HG02642 (cell line): ENCODE measurements around the gene EFNA4.

Experiments used
- ATAC-seq: cut with Tn5 transposase; IDR thresholded peaks from one replicate; pipeline ENCODE4 v1.9.1; 2021; ENCODE audit warnings: mild to moderate bottlenecking; ENCODE audit not compliant: unreplicated experiment, poor library complexity

Gene EFNA4

DNA sequence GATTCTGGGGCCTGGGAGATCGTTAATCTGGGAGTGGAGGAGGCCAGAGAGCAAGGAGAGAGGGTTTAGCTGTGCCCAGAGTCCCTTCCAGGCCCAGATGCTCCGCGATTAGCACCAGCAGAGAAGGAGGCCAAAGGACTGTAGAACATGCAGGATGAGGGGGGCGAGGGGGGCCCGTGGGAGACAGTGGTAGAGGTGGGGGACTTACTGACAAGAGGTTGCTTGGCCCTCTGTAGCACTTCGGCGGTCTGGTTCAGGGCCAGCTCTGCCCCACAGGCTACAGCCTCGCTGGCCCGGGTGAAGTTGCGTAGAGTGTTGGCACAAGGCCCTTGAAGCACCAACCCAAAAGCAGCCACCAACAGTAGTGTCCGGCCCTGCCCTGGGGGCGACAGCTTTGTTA lies 30.7 kb upstream of the EFNA4 start:
- no peak for ATAC-seq

DNA sequence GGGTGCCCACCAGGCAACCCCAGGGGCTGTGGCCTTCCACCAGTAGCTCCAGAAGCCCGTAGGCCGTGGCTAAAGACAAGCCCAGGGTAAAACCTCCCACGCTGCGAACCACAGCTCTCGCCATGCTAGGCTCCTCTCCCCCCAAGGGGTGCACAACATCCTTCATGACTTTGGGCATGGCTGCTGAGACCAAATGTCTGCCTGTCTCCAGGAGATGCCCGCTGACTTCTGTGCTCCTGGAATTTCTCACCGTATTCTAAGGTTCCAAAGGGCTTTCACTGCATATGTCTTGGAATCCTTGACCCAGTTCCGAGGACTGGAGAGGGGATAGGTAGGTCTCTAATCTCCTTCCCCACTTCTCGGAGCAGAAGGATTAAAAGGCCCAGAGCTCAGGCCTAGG lies 30.0 kb upstream of the EFNA4 start, which contains the start of the genes DCST1 and DCST2:
Gene DCST1 (plus strand): TSS at position 301 of the 400 bp plus-strand sequence. CDS start 213 bp downstream, outside the sequence.
Gene DCST2 (minus strand): TSS at position 258 of the 400 bp plus-strand sequence. CDS start 80 bp downstream, at position 178.
- no peak for ATAC-seq

DNA sequence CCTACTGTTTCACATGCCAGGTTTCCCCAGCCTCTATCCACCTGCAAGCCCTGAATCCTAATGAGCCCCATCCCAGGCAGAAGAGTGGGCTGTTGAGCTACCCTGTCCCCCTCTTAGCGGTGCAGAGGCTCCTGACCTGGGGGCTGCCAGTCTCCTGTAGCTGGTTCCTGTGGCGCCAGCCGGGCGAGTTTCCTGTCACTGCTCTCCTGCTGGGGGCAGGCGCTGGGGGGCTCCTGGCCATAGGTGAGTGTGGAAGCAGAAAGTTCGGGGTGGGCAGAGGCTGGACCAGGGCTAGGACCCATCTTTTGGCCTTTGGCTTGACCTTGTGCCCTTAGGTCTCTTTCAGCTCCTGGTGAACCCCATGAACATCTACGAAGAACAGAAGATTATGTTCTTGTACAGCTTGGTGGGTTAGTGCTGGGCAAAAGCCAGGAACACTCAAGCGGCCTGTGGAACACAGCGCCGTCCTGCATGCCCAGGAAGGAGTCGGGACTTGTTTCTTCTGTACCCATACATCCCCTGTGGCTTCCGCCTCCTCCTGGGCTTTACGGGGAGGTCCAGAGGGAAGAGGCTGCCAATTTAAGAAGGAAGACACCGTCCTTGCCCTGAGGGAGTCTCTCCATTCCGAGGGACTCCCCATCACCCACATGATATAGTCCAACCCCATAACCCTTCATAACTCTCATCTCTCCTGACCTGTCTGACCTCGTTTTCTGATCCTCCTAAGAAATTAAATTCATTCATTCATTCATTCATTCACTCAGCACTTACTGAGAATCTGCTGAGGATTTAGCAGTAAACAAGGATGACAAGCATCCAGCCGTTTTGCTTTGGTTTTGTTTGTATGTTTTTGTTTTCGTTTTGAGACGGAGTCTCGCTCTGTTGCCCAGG lies 29.0 kb upstream of the EFNA4 start:
- ATAC-seq, result no peak

DNA sequence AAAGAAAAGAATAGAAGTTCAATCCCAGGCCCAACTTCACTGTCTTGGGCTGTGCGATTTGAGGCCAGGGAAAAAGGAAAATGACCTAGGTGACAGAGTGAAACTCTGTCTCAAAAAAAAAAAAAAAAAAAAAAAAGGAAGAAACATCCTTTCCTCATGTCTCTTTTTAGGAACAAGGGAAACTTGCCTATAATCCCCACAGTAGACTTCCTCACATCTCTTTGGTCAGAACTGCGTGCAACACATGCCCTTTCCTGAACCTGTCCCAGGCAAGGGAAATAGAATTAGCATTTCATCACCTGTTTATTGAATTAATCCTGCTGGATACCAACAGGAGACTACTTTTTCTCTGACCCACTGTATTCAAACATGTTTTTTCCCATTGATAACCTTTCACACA lies 27.6 kb upstream of the EFNA4 start:
- no peak for ATAC-seq

DNA sequence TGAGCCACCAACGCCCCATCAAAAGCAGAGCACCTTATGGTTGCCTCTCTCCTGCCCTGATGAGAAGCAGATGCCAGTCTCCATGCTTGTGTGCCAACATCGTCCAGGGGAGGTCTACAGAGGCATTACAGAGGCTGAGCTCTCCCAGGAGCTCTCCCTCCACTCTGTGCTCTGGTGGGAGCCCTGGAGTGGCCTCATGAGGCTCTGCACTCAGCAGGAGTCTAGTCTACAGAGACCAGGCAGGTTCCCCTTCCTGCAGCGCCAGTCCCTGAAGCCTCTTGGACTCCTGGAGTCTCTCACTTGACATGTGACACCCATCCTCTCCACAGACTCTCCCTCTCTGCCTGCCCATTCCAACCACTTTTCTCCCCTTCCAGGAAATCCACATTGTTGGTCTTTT lies 26.5 kb upstream of the EFNA4 start:
- no peak for ATAC-seq

DNA sequence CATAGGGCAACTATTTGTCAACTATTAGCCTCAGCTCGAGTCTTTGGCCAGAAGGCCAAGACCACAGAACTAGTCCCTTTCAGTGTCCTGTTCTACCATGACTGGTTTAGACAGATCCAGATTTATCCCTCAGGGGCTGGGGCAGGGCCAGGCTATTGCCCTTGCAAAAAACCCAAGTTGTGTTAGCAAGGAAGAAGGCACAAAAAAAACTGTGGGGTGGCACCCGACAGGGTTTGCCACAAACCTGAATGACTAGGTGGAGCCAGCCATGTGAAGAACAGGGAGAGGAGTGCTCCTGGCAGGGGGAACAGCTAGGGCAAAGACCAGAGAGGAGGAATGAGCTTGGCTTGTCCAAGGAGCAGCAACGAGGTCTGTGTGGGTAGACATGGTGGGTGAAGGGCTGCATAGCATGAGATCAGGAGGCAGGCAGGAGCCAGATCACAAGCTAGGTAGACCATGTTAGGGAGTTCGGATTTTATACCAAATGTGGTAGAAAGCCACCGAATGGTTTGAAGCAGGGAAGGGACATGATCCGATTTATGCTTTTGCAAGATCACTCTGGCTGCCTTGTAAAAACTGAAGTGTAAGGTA lies 25.6 kb upstream of the EFNA4 start:
- no peak for ATAC-seq

DNA sequence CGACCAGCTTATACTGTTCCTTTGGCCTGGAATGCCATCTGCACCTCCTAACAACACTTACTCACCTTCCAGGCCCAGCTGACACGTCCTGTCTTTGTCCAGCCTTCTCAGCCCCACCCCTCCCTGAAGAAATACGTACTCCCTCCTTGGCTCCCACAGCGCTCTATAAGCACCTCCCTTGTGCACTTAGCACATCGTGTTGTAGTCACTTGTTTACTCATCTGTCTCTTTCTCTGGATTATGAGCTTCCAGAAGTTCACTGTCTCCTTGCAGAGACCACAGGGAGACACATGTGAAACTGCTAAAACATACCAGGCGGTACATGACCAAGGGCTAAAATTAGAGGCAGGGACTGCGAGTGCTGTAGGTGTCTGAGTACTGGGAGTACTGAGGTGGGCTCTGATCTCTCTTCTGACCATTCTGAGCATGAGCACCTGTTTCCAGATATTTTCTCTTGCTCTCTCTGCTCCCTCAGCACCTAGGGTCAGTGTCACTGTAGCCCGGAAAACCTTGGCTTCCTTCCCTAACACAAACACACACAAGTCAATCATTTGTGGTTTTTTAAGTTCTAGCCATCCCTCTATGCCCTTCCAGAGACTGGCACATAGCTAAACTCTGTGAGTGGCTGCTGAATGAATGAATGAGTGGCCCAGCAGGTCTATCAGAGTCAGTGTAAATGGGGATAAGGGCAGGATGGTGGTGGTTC lies 24.8 kb upstream of the EFNA4 start:
- no peak for ATAC-seq

DNA sequence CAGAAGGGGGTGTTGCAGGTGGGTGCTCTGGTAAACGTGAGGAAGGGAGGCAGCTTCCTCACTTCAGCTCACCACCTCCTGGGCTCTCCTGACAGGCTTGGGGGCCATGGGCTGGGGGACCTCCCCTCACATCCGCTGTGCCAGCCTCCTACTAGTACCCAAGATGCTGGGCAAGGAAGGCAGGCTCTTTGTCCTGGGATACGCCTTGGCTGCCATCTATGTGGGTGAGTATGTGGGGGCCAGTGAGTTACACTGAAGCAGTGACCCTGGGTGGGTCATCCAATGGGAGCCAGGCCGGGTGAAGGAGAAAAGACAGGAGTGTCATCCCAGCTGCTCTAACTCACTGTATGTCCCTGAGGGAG lies 24.3 kb upstream of the EFNA4 start:
- ATAC-seq, result no peak

DNA sequence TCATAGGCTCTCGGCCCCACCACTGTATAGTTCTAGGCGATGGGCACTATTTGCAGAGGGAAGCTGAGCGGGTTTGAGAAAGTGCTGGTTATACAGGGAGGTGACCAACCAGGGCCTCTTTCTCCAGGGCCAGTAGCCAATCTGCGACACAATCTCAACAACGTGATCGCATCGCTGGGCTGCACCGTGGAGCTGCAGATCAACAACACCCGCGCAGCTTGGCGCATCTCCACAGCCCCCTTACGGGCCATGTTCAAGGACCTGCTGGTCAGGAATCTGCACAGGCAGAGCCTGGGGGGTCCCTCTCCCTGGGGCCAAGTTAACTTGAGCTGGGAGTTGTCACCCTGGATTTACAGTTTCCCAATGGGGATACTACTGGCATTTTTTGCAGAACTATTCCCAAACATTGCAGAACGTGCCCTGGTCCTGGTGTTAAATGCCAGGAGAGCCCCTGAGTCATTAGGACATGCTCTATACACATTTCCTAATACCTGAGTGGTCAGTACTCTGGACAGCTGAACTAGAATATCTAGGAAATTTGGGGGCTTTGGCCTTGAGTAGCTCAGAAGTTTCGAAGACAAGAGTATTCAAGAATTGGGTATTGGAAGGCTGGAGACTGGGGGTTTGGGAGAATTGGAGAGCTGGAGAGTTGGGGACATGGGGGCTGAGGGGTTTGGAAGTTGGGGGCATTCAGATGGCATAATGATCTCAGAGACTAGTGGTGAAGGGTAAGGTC lies 23.0 kb upstream of the EFNA4 start:
- no peak for ATAC-seq

DNA sequence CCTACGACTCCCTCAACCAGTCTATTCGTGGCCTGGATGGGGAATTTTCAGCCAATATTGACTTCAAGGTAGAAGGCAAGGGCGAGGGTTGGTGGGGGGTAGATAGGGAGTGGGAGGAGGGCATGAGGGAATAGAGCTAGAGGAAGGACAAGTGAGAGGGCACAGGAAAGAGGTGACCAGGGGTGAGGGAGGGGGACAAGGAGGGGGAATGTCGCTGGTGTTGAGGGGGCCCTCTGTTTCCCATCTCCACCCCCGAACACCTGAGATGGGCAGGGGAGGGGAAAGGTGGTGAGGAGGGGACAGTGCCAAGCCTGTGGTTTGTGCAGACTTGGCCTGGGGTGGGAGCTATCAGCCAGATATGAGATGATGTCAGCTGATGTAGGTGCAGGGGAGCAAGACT lies 20.8 kb upstream of the EFNA4 start:
- no peak for ATAC-seq

DNA sequence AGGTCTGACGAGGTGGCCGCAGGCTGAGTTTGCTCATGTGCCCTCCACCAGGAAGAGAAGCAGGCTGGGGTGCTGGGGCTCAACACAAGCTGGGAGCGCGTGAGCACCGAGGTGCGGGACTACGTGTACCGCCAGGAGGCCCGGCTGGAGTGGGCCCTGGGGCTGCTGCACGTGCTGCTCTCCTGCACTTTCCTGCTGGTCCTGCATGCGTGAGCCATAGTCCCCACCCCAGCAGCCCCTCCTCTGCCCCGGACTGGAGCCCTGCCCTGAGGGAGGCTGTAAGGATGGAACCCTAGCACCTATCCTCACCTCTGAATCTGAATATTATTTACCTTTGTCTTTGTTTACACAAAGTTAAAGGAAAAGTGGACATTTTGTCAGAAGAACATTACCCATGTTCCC lies 20.2 kb upstream of the EFNA4 start:
- ATAC-seq, result no peak

DNA sequence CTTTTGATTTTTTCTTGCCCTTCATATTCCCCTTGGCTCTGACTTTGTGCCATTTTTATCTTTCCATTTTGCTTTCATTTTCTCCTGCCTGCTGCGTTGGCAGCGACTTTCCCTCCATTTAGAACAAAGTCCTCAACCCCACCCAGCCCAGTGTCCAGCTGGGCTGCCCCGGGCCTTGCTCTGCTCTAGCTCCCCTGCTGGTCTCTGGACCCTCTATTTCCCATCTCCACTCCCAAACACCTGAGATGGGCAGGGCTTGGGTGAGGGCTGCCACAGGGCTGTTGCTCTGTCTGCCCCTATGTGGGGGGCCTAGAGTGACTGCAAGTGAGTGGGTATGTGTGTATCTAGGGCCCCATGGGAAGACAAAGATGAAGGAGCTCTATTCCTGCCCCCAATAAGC lies 19.7 kb upstream of the EFNA4 start:
- no peak for ATAC-seq

DNA sequence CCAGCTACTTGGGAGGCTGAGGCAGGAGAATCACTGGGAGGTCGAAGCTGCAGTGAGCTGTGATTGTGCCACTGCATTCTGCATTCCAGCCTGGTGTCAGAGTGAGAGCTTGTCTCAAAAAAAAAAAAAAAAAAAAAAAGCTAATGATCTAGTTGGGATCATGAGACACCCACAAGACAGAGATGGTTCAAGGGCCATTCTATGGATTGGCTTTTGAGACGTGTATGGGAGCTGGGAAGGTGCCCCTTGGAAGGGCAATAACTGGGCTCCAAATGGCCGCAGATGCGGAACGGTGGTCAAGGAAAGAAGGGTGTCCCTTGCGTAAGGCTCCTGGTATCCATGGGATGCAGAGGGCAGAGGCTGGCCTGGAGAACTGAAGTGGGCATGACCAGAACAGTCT lies 19.2 kb upstream of the EFNA4 start:
- ATAC-seq, result no peak

DNA sequence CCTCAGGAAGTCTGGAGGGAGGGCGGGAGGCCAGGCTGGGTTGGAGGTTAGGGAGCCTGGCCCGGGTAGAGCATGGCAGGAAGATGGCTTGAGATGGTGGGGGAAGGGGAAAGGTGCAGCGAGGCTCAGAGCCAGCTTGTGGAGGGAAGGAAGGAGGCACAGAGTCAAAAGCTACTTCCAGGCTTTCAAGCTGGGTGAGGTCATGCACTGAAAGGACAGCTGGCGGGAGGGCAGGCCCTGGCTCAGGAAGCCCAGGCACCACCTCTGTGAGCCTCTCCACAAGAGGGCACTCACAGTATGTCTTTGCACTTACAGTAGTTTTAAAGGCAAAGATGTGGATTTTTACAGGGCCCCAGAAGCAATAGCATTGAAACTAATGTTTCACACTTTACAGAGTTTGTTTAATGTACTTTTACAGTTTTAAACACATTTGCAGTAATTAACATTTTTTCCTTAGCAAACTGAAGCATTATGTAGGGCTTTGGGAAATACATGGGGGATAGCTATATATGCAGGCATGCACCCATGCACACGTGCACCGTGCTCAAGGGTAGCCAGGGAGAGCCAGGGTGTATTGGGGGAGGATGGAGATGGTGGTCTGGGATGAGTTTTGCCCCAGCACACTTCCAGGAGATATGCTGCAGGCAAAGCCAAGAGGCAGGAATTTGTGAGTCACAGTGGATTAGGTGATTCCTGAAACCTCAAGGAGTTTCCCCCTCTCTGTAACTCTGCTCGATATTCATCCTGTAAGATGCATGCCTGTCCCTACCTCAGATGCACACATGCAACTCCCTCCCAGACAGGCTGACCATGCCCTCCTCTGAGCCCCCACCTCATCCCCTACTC lies 18.5 kb upstream of the EFNA4 start:
- no peak for ATAC-seq

DNA sequence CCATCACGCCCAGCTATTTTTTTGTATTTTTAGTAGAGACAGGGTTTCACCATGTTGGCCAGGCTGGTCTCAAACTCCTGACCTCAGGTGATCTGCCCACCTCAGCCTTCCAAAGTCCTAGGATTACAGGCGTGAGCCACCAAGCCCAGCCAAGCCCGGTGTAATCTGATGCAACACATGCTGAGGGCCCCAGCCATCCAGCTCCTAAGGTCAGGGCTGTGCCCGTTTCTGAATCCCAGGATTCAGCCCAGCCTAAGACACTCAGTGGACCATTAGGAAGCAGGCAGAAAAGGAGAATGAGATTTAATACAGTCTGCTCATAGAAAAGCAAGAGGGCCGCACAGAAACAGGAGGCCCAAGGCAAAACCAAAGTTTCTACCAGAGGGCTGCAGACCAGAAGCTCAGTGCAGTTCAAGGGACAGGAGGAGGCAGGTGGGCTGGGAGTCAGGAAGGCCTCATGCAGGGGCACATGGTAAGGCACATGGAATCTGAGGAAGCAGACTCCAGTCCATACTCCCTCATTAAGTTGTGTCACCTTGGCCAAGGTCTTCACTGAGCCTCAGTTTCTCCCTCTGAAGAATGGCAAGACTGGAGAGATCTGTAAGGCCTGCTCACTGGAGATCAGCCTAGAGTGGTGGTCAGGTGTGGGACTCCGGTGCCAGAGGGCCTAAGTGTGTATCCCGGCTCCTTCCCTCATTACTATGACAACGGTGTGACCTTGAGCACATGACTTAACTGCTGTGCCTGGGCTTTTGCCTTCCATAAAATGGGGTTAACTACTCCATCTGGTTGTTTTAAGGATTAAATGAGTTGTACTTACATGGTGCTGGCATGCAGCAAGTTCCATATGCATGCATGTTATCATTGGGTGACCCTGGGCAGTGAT lies 14.8 kb upstream of the EFNA4 start:
- no peak for ATAC-seq

DNA sequence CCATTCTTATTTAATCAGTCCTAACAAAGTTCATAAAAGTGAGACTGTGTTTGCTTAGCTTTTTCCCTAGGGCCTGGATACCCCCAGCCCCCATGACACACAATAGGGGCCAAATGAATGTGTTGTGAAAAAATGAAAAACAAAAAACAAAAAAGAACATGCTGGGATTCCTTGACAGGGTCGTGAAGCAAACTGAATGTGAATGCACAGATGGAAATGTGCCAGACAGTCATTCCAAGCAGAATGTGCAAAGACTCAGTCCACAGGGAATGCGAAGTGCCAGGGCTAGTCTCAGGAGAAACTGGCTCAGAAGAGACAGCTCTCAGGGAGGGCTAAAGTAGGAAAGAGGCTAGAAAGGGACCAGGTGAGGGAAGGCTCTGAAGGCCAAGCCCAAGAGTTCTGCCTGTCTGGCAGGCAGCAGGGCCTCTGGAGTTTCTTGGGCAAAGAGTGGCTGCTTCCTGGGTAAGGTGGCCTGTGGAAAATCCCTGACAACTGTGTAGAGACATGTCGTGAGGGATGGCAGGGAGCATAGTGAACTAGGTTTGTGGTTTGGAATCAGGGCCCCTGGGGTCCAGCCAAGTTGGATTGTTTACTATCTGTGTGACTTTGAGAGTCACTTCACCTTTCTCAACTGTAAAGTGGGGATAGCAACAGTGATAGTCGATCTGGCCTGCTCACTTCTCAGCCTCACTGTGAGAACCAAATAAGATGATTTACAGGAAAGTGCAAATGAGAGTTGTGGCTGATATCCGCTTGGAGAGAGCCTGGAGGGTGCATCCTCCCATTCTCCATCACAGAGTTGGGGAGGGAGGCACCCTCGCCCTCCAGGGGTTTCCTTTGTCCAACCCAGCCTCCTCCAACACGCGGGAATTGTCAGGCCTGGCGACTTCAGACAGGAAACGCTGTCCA lies 13.6 kb upstream of the EFNA4 start:
- ATAC-seq, result no peak

DNA sequence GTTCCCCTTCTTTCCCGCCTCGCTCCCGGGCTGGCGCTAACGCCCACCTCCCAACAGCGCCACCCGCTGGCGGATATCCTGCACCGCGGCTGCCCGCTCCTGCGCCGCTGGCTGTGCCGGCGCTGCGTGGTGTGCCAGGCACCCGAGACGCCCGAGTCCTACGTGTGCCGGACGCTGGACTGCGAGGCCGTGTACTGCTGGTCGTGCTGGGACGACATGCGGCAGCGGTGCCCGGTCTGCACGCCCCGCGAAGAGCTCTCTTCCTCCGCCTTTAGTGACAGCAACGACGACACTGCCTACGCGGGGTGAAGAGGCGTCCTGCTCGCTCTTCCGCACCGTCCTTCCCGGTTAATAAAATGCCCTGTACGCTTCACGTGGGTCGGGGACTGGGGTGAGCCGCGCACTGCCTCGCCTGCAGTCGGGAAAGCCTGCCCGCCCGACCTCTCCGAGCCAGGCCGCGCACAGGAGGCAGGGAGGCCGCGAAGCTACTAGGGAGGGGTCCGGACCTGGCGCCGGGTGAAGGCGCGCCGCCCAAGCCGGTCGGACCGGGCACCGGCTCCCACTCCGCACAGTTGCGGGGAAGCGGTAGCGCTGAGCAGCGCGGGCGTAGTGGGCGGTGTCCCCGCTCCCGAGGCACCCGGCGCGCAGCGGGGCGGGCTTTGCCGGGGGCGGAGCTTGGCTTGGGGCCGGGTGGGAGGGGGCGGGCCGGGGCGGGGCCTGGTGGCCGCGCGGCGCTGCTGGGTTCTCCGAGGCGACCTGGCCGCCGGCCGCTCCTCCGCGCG lies 12.8 kb upstream of the EFNA4 start, which contains the start of gene ADAM15:
Gene ADAM15 (plus strand): TSS at position 757 of the 782 bp plus-strand sequence. CDS start 71 bp downstream, outside the sequence.
- ATAC-seq, result peak; percentile 72
